ENCODE data around the gene PI4KA.
A peak's percentile ranks its signal among the peaks of the same experiment; 100 is the strongest.
"Not testable (repeated sequence)": the region's sequence is repeated elsewhere in the genome, so short reads cannot be mapped to it uniquely, and the experiment has no call there.

The PI4KA gene

DNA sequence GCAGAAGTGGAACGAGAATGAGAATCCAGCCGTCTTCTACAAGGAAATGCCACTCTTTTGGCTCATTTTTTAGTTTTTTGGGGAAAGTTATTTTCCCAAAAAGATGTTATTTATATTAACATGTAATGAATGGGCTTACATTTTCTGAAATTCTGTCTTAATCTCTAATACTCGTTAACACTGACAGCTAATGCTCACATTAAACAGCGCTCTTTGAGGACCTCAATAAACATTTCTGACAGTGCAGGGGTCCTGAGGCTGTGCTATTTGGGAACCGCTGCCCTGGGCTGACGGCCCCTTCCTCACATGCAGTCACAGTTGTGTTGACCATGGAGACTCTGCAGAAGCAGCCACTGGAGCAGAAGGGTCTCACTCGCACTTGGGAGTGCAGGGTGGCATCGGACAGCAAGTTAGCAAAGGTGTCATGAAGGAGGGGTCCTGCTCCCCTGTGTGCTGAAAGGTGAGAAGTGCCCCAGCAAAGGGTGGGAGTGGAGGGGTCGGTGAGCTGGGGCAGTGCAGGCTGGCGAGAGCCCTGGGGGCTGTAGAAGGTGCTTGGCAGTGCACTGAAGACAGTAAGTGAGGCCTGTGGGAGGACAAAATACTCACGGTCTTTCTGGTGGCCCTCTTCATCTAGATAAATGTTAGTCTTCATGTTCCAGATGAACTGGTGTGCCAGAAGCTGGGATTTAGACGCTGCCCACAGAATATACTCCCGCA is 137.8 kb downstream of the PI4KA start:
- no peak for DNase-seq

DNA sequence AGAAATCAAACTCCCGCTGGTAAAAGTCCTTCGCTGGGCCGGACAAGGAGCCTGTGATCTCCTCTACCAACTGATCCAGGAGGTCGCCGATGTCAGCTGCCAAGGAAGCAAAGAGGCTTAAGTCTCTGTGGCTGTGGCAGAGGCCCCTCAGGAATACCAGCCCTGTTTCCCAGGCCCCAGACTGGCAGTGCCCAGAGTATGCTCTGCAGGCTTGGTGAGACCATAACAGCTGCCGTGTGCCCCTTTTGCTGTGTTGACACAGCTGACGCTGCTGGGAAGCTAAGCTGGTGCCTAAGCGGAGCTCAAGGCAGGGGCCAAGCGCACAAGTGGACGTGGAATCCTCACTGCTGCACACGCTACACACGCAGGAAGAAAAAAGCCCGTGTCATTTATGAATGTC is 139.9 kb downstream of the PI4KA start:
- not testable (repeated sequence) for DNase-seq

DNA sequence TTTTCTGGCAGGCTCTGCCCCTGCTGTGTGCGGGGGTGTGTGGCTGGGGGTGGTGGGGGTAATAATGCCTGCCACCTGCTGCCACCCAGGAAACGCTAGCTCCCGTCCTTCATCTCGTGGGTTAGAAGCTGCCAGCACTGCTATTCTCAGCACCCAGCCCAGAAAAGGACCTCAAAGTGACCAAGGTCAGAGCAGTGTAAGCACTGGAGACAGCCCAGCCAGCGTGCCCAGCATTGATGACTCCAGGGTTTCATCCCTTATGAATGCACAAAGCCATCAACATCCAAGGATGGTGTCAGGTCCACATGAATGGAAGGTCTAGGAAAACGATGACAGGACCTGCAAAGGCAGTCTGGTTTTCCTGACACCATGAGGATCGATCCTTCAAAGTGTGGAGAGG is 140.6 kb downstream of the PI4KA start:
- not testable (repeated sequence) for DNase-seq

DNA sequence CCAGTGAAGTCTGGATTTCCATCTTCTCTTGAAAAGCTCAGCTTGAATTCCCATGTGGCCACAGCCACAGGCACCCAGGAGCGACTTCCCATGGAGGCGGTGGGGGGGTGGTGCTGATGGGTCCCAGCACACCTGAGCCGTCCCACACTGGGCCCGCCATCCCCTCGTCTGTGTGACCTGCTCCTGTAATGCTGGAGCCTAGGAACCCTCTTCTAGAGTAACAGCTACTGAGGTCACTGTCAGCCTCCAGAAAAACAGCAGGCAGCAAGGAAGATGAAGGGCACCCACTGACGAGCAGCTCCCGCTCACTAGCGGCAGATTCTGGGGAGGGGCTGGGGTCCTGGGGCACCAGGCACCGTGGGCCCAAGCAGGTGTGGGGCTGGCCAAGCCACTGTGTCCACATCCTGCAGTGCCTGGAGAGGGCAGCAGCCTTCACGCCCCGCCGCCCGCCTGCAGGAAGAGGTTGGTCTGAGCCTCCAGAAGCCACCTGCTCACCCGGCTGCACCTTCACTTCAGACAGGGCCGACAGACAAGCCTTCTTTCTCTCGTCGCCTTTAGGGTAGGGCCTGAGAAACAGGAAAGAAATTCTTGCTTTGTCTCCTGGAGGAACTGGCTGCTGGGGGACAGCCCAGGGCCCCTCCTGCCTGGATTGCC is 141.3 kb downstream of the PI4KA start:
- not testable (repeated sequence) for DNase-seq

DNA sequence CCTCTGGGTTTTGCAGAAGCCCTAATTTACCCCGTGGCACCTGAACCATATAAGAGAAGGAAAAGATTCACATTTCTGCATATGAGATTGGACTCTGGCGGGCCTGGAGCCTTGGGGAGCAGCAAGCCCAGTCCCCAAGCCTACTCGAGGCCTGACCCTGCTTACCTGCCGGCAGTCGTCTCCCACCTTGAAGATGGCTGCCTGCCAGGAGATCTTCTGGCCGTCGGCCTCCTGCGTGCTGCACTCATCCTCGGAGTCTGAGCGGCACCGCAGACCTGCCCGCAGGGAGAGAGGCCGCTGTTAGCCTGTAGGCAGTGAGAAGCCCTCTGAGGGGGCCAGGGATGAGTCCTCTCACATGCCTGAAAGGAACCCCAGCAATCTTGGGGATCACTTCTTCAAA is 145.5 kb downstream of the PI4KA start:
- DNase-seq = not testable (repeated sequence)

DNA sequence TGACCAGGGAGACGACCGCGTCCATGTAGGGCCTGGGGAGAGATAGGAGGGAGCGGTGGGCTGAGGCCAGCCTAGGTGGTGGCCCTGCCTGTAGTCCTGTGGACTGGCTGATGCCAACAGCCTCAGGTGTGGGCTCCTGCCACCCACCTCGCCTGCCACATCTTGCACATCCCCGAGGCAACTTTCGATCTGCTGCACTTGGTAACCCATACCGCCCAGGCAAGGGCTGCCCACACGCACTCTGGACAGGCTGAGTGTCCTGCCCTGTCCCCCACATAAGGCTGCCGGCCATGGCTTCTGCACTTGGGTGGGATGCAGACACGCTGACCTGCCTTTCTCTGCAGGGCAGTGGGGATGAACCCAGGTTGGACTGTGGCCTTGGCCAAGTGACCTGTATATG is 148.6 kb downstream of the PI4KA start:
- not testable (repeated sequence) for DNase-seq

DNA sequence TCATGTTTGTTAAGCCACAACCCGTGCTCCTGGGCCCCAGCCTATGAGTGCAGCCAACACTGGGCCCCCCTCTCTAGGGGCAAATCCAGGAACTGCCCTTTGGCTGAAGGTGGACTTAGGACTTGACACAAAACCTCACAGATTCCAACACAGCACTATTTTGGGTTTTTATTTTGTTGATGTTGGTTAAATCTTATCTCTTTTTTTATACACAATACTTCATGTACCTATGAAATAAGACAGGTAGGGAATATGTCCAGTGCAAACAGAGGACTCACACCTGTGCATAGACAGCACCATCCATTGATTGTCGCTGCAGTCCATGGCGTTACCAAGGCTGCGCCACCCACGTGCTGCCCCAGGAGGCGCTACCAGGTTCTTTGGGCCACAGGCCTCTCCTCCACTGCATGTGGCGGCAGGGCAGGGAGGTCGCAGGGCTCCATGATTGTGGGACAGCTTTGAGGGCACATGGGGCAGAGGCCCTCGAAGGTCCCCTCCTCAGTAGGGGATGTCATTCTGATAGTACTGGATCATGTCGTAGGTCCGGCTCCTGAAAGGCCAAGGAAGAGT is 151.0 kb downstream of the PI4KA start:
- not testable (repeated sequence) for DNase-seq

DNA sequence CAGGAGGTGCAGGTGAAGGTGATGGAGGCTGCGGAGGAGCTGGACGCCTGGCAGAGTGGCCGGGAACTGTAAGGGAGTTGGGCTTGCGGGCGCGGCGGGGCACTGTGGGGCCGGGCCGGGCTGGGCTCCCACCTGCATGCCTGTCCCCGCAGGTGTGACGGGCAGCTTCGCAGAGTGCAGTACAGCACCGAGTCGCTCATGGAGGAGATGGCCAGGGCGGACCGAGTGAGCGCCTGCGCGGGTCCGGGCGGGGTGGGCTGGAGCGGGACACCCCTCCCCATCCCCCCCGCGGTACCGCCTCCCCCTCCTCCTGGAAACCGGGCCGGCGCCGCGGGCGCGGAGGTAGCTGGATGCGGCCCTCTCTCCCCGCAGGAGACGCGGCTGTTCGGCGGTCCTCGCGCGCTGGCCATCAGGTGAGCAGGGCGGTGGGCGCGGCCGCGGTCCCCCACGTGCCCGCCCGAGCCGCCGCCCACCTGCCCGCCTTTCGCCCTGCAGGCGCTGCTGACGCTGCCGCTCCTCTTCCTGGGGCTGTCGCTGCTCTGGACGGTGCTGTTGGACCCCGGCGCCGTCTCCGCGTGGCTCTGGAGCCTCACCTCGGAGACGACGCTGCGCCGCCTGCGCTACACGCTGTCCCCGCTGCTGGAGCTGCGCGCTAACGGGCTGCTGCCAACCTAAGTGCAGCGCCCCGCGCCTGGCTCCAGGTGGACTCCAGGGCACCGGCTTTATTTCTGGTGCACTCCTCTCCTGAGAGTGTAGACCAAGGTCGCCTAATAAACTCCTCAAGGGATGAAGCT is 154.6 kb downstream of the PI4KA start:
- not testable (repeated sequence) for DNase-seq

DNA sequence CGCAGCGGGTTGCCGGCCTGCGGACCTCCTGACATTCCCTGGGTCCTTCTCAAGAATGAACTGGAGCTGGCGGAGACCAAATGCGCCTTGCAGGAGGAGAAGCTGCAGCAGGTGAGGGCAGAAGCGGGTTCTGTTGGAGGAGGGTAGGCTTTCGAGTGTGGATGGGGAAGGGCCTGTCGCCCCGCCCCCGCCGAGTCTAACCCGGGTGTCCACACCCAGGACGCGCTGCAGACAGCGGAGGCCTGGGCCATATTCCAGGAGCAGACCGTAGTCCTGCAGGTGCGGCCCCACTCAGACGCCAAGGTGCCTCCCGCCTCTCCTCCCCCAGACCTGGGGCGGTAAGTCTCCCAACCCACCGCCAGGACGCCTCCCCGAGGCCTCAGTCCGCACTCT is 155.2 kb downstream of the PI4KA start:
- DNase-seq = not testable (repeated sequence)

DNA sequence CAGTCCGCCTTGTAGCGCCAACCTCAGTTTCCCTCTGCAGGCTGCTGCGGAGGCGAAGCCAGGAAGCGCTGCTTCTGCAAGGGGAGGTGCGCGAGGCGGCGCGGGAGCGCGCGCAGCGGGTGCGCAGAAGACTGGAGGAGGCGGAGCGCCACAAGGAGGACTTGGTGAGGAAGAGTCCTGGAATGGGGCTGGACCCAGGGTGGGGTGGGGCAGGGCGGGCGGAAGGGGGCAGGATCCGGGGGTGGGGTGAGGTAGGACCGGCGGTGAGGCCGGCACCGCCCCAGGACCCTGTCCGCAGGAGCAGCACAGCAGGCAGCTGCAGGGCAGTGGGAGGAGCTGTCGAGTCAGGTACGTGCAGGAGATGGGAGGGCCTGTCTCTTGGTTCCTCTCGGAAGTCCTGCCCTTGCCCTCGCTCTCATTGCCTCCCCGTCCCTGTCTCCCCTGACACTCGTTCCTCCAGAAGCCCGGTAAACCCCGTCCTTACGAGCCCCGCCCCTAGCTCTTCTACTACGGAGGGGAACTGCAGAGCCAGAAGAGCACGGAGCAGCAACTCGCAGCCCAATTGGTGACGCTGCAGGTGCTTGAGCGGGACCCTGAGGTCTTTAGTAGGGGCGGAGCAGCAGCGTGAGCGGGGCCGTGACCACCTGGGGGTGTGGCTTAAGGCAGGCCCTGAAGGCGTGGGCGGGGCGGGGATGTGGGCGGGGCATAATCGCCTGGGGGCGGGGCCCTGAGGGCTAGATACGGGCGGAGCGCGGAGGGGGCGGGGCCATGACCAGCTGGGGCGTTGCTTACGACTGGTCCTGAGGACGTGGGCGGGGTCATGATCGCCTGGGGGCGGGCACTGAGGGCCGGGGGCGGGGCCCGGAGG is 155.8 kb downstream of the PI4KA start:
- peak; percentile 90 to 99 for DNase-seq

DNA sequence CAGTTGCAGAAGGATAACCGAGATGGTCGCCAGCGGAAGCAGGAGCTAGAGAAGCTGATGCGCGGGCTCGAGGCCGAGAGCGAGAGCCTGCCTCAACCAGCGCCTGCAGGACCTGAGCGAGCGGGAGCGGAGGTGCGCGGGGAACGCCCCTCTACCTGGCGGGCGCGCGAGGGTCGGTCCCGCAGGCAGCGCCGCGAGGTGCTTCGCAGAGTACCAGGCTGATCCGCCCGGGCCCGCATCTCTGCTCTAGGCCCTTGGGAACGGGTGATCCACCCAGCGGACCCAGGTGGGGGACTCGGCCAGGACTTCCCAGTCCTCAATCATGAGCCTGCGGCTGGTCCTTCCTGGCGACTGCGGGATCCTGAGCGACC is 156.5 kb downstream of the PI4KA start:
- not testable (repeated sequence) for DNase-seq

DNA sequence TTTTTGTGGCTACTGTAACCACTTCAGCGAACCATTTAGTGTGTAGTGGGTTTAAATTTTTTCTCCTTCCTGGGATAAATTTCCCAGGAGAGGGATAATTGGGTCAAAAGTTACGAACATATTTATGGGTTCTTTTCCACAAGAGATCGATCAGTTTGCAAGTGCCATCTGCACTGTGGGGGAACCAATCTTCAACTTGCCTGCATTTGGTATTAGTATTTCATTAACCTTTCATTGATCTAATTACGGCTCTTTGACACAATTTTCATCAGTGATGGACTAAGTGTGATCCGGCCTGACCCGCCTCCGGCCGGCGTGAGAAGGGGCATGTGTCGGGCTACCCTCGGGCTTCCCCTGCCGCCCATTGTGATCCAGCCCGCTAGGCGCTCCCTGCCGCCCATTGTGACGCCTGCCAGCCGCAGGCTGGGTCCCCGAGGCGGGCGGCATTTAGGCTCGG is 156.9 kb downstream of the PI4KA start:
- DNase-seq = not testable (repeated sequence)

DNA sequence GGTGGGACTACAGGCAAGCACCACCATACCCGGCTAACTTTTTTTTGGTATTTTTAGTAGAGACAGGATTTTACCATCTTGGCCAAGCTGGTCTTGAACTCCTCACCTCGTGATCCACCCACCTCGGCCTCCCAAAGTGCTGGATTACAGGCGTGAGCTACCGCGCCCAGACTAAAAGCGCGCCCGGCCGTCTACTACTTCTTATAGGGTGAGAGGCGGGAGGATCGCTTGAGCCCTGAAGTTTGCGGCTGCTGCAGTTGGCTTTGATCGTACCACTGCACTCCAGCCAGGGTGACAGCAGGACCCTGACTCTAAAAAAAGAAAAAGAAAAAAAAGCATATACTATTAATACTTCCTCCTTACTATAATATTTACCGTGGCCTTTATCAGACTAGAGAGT is 158.3 kb downstream of the PI4KA start:
- not testable (repeated sequence) for DNase-seq

DNA sequence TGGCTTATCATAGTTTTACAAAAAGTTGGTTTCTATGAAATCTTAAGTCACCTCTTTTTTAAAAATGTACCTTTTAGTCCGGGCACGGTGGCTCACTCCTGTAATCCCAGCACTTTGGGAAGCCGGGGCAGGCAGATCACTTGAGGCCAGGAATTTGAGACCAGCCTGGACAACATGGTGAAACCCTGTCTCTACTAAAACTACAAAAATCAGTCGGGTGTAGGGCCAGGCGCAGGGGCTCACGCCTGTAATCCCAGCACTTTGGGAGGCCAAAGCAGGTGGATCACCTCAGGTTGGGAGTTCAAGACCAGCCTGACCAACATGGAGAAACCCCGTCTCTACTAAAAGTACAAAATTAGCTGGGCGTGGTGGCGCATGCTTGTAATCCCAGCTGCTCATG is 158.8 kb downstream of the PI4KA start:
- DNase-seq = not testable (repeated sequence)

DNA sequence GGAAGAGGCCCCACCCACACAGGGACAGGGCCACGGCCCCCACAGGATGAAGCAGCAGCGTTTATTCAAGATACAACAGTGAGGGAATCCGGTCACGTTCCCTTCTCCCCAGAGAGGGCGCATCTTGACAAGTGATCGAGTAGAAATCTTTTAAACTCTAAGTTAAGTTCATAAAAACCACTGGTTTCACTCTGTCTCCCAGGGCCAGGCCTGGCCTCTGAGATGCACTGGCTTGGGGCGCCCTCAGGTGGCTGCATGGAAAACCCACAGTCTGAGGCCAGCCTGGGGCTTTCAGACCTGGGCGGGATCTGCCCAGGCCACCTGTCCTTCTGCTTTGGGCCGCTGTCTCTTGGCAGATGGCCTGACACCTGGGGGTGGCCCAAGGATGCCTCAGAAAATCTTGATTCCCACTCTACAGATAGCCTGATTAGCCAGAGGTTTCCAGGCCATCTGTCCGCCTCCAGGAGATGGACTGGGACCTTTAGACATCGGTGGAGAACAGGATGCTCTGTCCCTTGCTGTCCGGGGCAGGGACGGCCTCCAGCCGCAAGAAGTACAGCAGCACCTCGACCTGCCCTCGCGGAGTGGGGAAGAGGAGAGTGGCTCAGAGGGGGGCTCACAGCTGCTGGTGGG is 161.0 kb downstream of the PI4KA start:
- peak; percentile 59 to 85 for DNase-seq

DNA sequence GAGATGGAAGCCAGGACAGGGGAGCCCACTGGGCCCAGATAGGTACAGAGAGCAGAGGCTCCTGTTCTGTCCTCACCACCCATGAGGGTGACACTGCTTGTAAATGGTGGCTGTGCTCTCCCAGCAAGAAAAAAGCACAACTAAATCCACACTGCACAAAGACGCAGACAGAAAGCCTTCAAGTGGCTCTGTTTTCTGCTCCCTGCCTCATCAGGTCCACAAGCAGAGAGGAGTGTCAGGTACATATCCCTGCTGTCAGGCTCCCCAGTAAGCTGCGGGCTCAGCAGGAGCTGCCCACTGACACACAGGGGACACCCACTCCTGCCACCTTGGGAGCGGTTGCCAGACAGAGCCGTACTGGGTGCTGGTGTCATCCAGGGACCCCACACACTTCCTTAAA is 162.6 kb downstream of the PI4KA start:
- not testable (repeated sequence) for DNase-seq

DNA sequence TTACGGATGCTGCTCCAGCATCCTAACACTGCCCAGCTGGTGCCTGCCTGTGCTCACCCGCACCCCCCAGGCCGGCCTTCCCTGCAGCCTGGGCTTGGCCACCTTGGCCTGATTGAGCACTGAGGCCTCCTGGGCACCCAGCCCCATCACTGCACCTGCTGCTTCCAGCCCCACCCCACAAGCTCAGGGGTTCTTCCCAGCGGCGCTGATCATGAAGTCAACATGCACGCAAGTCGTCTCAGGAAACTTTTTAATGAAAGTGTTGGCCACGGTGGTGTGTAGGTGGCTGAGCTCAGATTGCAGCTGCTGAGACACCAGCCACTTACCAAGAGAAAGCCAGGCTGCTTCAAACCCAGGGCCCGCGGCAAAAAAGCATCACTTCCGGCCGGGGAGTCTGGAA is 163.4 kb downstream of the PI4KA start:
- DNase-seq = not testable (repeated sequence)

DNA sequence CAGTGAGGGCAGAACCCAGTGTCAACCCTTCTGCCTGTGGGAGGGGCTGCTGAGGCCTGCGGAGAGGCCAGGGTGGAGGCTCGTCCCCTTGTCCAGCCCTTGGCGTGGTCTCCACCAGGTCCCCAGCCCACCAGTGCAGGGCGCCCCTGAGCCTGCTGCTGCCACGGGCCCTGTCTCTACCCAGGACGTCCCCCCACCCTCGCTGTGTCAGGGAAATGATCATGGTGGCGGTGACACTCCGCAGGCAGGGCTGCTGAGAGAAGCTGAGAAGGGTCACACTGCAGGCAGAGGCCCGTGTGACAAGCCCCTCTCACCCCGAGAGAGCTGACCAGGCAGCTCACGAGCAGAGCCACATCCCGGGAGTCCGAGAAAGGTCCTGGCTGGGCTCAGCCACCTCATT is 164.4 kb downstream of the PI4KA start:
- DNase-seq = not testable (repeated sequence)

DNA sequence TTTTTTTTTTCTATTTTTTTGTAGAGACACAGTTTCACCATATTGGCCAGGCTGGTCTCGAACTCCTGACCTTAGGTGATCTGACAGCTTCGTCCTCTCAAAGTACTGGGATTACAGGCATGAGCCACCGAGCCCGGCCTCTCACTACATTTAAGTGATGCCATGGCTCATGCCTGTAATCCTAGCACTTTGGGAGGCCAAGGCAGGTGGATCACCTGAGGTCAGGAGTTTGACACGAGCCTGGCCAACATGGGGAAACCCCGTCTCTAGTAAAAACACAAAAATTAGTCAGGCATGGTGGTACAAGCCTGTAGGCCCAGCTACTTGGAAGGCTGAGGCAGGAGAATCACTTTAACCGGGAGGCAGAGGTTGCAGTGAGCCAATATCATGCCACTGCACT is 165.7 kb downstream of the PI4KA start:
- not testable (repeated sequence) for DNase-seq

DNA sequence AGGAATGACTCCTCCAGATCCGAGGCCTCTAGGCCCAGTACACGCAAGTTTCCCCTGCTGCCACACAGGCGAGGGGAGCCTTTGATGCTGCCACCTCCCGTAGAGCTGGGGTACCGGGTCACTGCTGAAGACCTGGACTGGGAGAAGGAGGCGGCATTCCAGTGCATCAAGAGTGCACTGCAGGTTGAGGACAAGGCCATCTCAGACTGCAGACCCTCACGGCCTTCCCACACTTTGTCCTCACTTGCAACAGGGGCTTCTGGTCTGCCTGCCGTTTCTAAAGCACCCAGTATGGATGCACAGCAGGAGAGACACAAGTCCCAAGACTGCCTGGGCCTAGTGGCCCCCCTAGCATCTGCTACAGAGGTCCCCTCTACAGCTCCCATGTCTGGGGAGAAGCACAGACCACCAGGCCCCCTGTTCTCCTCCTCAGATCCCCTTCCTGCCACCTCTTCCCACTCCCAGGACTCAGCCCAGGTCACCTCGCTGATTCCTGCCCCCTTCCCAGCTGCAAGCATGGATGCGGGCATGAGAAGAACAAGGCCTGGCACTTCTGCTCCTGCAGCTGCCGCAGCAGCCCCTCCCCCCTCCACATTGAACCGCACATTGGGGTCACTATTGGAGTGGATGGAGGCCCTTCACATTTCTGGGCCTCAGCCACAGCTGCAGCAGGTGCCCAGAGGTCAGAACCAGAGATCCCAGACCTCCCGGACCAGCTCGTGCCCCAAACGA is 167.9 kb downstream of the PI4KA start:
- not testable (repeated sequence) for DNase-seq
